ENCODE measurements around the gene GRIN3B.

GRCh38 chr19:1004204-1004802 is 4.1 kb downstream of the GRIN3B start:
- no peak for TF ChIP-seq FOXK2 (IDR thresholded peaks at IDR 0.05)
- TF ChIP-seq CTCF (IDR thresholded peaks at IDR 0.05 in 2 of 3, conservative IDR thresholded peaks at IDR 0.05 in 1 of 3; ENCODE audit: control insufficient read depth in 2 of 3, extremely low read depth in 1 of 3, insufficient read depth in 1 of 3, low read depth in 3 of 3, low read length in 3 of 3) = no peak
- TF ChIP-seq CUX1 (IDR thresholded peaks at IDR 0.05; ENCODE audit: insufficient replicate concordance, low read depth, low read length) = no peak
- TF ChIP-seq MAX (IDR thresholded peaks at IDR 0.05; ENCODE audit: low read depth, low read length) = no peak
- TF ChIP-seq NR2C2 (IDR thresholded peaks at IDR 0.05; ENCODE audit: borderline replicate concordance, control insufficient read depth, insufficient read length, low read depth) = no peak
- no peak for TF ChIP-seq MXI1 (IDR thresholded peaks at IDR 0.05; ENCODE audit: low read depth, low read length)
- no peak for TF ChIP-seq POLR2A (IDR thresholded peaks at IDR 0.05; ENCODE audit: low read depth, low read length)
- TF ChIP-seq REST (IDR thresholded peaks at IDR 0.05; ENCODE audit: low read depth, low read length) = no peak
- TF ChIP-seq POLR2AphosphoS5 (IDR thresholded peaks at IDR 0.05; ENCODE audit: low read length) = no peak

Data from GM12878 (cell line).